Renal cortex interstitium (tissue), 11 donors: ENCODE data around the gene LEMD2. TPM values are rescaled to one million over a fixed set of nuclear protein-coding genes. Genes with fewer than 3 reads are reported as not detected.

Experiments
- DNase-seq, 11 donors: peaks; one replicate each; pipeline ENCODE4 v3.0.0-alpha.2; 2013; ENCODE audit warnings: low read depth in 9 of 11, low spot score in 4 of 11; ENCODE audit errors: extremely low read depth in 1 of 11
- polyA plus RNA-seq, 3 donors: library from polyadenylated mRNA; unstranded; fragments of 120-200 nt; gene quantifications; one replicate each; pipeline ENCODE4 v1.2.1, GENCODE V29; 2013; ENCODE audit not compliant: insufficient read length in 3 of 3

LEMD2 gene
- polyA plus RNA-seq, 3 donors, result 65.9 to 78.7 (median 66.1) TPM

DNA sequence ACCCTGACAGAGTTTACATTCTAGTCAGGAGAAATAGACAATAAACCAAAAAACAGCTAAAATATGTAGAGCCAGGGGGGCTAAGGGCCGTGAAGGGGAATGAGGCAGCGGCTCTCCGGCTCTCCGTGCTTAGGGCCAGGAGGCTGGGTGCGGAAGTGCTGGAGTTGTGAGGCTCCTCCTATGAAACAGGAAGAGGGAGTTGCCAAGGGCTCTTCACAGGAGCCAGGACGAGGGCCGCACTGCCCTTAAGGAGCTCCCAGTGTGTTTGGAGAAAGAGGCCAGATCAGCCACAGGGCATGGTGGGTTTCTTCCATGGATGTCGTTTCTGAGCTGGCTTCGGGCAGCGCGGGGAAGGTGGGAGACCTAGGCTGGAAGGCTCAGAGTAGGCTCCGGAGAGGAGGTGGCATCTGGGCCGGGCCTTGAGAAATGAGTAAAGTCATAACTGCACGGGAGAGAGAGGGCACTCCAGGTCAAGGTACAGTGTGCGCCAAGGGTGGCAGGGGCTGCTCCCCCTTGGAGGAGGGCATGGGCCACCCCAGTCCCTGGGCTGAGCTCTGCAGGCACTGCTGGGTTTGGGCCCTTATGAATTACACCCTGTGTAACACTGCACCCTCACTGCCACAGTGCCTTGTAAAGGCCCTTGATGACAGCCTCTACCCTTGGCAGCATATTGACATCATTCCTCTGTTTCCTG is 35.7 kb upstream of the LEMD2 start:
- no peak for DNase-seq

GRCh38 chr6:33823806-33824205 is 34.9 kb upstream of the LEMD2 start:
- no peak for DNase-seq

DNA sequence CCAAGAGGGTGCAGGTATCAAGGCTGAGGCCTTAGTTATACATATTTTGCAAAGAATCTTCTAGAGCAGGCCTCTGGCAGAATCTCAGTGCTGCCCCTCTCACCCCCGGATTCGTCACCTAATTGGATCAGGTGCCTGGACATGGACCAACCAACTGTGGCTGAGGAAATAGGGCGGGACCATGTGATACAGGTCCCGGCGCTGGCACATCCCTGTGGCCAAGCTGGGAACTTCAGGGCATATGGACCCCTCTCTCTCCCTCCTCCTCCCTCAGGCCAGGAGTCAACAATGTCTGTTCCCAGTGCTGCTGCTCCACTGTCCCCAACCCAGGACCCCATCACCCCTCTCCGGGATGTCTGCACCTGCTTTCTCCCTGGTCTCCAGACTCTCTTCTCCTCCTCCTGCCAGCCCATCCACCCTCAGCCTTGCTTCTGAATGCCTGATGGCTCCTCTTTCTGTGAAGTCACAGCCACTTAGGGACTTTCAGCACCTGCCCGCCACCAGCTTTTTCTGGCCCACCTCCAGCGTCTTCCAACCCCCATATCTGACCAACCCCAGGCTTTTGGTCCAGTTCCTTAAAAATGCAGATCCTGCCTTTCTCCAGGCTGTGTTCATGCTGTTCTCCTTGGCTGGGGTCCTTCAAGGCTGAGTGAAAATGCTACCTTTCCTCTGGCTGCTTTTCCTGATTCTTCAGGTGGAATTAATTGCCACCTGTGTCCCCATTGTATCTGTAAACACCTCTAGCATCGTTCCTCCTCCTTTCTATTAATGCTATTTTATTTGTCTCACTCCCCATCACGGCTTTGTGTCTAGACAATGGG is 33.9 kb upstream of the LEMD2 start:
- no peak for DNase-seq

GRCh38 chr6:33820784-33821520 is 32.0 kb upstream of the LEMD2 start:
- DNase-seq, result no peak

DNA sequence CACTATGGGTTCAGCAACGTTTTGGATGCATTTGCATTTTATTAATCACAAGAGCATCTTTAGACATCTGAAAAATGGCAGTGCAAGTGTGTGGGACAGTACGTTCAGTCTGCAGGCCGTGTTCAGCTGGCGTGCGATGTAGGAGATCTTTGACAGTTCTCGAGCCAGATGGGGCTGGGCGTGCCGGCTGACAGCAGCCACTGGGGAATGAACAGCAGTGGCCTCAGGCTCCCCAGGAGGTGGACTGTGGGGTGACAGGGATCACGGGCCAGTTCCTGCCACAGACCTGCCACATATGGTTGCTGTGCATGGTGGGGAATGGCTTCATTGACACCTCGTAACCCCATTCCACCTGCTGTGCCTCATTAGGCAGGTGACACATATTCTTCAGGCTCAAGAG is 31.3 kb upstream of the LEMD2 start:
- DNase-seq, result no peak

- no peak for DNase-seq
Measured at GRCh38 chr6:33819021-33819420, 30.1 kb upstream of the LEMD2 start.

GRCh38 chr6:33818293-33818692 is 29.4 kb upstream of the LEMD2 start:
- no peak for DNase-seq

DNA sequence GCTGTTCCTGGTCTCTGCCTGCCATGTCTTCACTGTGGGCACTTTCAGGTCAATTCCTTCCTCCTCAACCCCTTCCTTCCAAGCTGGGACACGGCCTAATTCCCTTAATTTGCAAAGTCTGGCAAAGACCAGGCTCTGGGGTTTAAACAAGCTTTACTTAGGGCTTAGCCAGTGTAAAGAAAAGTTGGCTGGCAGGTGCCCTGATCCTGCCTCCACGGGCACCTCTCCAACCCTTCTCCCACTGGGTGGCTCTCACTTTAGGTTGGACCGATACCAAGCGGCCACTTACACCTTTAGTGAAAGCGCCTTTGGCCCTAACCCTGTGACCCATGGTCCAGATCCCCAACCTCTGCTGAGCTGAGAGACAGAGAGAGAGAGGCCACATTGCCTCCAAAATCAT is 28.6 kb upstream of the LEMD2 start:
- no peak for DNase-seq

- no peak for DNase-seq
Measured at GRCh38 chr6:33816911-33817310, 28.0 kb upstream of the LEMD2 start.

DNA sequence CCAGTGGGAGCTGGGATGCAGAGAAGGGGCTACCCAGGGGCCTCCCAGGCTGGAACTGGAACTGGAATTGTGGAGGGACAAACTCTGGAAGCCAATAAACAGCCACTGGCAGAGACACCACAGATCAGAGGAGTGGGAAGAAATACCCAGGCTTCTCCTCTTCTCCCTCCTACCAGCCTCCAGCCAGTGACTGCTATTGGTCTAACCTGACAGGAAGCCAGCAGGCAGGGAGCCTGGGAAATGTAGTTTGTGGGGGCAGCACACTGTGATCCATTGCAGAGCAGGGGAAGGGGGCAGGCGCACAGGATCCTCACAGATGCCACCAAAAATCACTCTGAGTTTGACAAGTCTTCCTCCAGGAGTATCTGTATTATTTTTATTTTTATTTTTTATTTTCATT is 26.9 kb upstream of the LEMD2 start:
- no peak for DNase-seq

DNA sequence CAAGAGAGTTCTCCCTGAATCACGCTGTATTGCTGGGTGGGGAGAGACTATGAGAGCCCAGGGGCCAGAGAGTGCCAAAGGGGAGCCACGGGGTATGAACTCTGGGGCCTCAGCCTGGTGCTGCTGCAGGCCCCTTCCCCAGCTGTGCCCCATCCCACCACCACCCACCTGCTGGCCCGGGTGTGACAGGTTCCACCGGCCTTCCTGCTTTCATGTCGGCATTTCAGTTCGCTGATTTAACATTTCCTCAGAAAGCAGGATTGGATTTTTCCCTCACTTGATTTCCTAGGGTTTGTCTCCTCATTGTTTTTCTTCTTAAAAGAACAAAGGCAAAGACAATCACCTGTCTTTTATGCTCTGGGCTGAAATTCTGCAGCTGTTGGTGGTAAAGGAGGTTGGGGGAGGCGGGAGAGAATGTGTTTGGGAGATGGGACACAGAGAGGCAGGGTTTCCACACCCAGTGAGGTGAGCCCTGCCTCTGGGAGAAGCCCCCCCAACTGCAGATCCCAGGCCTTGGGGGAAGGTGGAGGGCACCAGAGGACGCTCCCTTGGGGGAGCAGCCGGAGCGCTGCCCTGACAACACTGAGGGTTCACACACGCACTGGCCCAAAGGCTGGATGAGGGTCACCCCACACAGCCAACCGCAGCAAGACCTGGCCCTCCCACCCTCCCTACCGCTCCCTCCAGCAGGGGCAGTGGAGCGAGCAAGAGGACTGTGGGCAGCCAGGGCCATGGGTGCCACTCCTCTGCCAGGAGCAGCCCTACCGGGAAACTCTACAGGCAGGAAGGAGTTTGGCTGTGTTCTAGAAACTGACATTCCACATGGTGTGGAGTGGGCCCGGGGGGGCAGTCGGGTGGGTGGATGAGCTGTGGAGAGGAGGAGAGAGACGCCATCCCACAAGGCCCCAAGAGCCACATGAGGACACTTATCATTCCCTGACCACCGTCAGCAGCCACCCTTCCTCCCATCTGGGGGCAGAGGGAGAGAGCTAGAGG is 25.4 kb upstream of the LEMD2 start:
- no peak for DNase-seq

DNA sequence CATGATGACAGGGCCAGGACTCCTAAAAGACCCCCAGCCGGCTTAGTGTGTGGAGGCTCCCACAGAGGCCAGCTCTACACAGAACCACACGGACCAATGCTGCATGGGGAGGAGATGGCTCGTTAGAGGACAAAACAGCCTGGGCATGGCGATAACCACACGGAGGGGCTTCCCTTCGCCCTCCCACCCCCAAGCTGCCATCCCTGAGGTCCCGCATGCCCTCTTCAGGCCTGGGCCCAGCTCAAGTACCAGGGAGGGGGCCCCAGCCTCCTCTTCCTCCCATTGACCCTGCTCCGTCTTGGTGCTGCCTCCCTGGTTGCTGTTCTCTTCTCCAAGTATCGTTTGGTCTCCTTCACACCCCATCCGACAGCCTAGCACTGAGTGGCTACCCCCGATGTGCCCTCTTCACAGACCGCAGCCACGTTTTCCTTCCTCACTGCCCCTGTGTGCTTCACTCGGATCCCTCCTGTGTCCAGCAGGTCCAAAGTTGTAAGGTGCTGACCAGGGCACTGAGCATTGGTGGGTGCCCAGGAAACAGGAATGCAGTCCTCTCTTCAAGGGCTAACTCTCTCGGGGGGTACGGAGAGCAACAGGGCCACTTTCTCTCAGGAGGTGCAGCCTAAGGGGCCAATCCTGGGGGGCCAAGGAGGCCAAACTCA is 24.4 kb upstream of the LEMD2 start:
- DNase-seq, result no peak

- DNase-seq, result peak in 10 of 11 donors; percentile 50 to 84 (median 77)
Measured at GRCh38 chr6:33812669-33813068, 23.7 kb upstream of the LEMD2 start.

- DNase-seq, result no peak
Measured at GRCh38 chr6:33809594-33809993, 20.7 kb upstream of the LEMD2 start.

- DNase-seq, result no peak
Measured at GRCh38 chr6:33808641-33809180, 19.8 kb upstream of the LEMD2 start.

- DNase-seq, result no peak
Measured at GRCh38 chr6:33807606-33808005, 18.7 kb upstream of the LEMD2 start.

DNA sequence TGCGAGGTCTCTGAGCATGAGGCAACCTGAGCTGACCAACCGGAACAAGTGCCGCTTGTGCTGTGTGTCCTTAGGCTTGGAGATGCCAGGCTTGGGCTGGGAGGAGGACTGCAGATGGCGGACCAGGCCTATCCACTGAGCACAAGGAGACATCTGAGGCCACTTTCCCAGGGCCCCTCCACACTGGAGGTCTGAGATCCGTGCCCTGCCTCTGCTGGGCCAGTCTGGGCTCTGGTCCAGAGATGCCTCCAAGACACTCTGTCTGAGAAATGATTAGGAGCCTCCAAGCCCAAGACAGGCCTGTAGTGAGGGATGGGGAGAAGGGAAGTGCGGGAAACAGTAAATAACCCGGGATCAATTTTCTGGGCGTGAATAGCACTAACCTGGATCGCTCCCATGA is 17.9 kb upstream of the LEMD2 start:
- no peak for DNase-seq

DNA sequence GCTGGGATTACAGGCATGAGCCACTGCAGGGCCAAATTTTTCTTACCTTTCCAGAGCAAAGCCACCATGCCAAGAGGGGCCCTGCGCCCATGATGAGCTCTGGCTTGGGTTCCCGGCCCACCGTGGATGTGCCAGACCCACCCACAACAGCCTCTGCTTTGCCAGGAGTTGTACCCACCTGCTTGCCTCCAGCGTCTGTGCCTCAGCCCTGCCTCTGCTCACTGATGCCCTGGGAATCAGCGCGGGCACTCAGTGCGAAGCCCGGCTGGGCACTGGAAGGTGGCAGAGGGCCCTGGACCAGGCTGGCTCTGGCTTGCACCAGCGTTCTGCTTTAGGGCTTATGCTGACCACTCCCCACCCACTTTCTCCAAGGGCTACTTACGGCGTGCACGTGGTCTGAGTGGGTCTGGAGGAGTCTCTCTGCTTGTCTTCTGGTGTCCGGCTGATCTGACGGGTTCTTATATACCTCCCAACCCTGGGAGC is 14.7 kb upstream of the LEMD2 start, which contains the start of gene MLN:
Gene MLN (minus strand): TSS at position 433 of the 483 bp plus-strand sequence. CDS start 2,840 bp downstream, outside the sequence.
- no peak for DNase-seq
